HEK293 (cell line): Measurements from ENCODE around the gene FXR1.

Experiments used
- ATF2 ChIP-seq: fragments of 450-650 bp; formaldehyde crosslinking; IDR thresholded peaks from 2 replicates; pipeline ENCODE4 v1.5.1; 2016; ENCODE audit warnings: missing biosample characterization, missing genetic modification characterization, low read depth
- IKZF3 ChIP-seq: fragments of 450-650 bp; IDR thresholded peaks from 2 replicates; pipeline ENCODE4 v1.5.0; 2018; ENCODE audit warnings: missing biosample characterization, mild to moderate bottlenecking, missing genetic modification characterization, moderate library complexity
- KLF1 ChIP-seq: fragments of 450-650 bp; formaldehyde crosslinking; IDR thresholded peaks from 2 replicates; pipeline ENCODE4 v1.5.1; 2016; ENCODE audit warnings: missing biosample characterization, missing genetic modification characterization
- ZBTB8A ChIP-seq: fragments of 450-650 bp; formaldehyde crosslinking; IDR thresholded peaks from 2 replicates; pipeline ENCODE4 v1.5.1; 2016; ENCODE audit warnings: missing biosample characterization, missing genetic modification characterization
- ZFP3 ChIP-seq: fragments of 450-650 bp; formaldehyde crosslinking; IDR thresholded peaks from 2 replicates; pipeline ENCODE4 v1.5.1; 2016; ENCODE audit warnings: low read depth, missing biosample characterization, missing genetic modification characterization
- ZNF10 ChIP-seq: fragments of 450-650 bp; formaldehyde crosslinking; IDR thresholded peaks from 2 replicates; pipeline ENCODE4 v1.5.1; 2017; ENCODE audit warnings: missing biosample characterization, missing genetic modification characterization
- ZNF274 ChIP-seq, 2 experiments: fragments of 200-500 bp in 1 of 2; fragments of 450-650 bp in 1 of 2; sonication (Bioruptor generic) in 1 of 2; formaldehyde crosslinking in 1 of 2; IDR thresholded peaks; 2 replicates each; pipeline versions ENCODE4 v1.5.1 to v1.6.1; 2014 to 2016; ENCODE audit warnings: borderline replicate concordance in 1 of 2, inconsistent platforms in 1 of 2, low read length in 1 of 2, missing biosample characterization in 1 of 2, missing genetic modification characterization in 1 of 2
- ZNF311 ChIP-seq: fragments of 450-650 bp; formaldehyde crosslinking; IDR thresholded peaks from 2 replicates; pipeline ENCODE4 v1.5.1; 2017; ENCODE audit warnings: missing biosample characterization, missing genetic modification characterization, borderline replicate concordance
- ZNF324 ChIP-seq: fragments of 450-650 bp; formaldehyde crosslinking; IDR thresholded peaks from 2 replicates; pipeline ENCODE4 v1.5.1; 2016; ENCODE audit warnings: missing biosample characterization, missing genetic modification characterization
- ZNF391 ChIP-seq: fragments of 450-650 bp; formaldehyde crosslinking; IDR thresholded peaks from 2 replicates; pipeline ENCODE4 v1.5.1; 2016; ENCODE audit warnings: low read depth, missing biosample characterization, missing genetic modification characterization, borderline replicate concordance
- ZSCAN30 ChIP-seq: fragments of 450-650 bp; IDR thresholded peaks from 2 replicates; pipeline ENCODE4 v1.5.1; 2018; ENCODE audit warnings: missing biosample characterization, mild to moderate bottlenecking, missing genetic modification characterization, moderate library complexity
- TF ChIP-seq, protein P1 (sequence below): fragments of 450-650 bp; formaldehyde crosslinking; IDR thresholded peaks from 2 replicates; pipeline ENCODE4 v1.5.1; 2016; ENCODE audit warnings: missing biosample characterization, missing genetic modification characterization
- TF ChIP-seq, protein P2 (sequence below): fragments of 450-650 bp; formaldehyde crosslinking; IDR thresholded peaks from 2 replicates; pipeline ENCODE4 v1.5.1; 2017; ENCODE audit warnings: missing biosample characterization, missing genetic modification characterization
- TF ChIP-seq, protein P3 (sequence below): fragments of 450-650 bp; formaldehyde crosslinking; conservative IDR thresholded peaks from 2 replicates; pipeline ENCODE4 v1.5.1; 2016; ENCODE audit warnings: low read depth, missing biosample characterization, missing genetic modification characterization

DNA sequence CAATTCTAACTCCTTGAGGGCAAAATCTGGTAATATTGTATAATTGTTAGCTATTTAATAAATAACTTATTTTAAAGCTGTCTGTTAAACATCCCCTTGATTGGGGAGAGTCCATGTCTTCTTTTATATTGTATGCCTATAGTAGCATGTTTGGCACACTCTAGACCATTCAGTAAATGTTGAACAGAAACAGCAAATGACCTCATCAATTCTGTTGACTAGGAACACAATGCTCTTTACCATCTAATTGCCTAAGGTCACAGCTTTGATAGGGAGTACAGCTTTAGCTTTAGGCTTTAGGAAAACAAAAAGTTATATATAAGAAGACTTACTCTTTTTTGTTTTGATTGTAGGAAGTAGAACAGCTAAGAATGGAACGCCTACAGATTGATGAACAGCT is 50.1 kb downstream of the FXR1 start:
- no peak for TF ChIP-seq KLF1 (tag by site-specific recombination)
- TF ChIP-seq ZNF10 (tag by site-specific recombination), result no peak
- TF ChIP-seq, protein P1, sequence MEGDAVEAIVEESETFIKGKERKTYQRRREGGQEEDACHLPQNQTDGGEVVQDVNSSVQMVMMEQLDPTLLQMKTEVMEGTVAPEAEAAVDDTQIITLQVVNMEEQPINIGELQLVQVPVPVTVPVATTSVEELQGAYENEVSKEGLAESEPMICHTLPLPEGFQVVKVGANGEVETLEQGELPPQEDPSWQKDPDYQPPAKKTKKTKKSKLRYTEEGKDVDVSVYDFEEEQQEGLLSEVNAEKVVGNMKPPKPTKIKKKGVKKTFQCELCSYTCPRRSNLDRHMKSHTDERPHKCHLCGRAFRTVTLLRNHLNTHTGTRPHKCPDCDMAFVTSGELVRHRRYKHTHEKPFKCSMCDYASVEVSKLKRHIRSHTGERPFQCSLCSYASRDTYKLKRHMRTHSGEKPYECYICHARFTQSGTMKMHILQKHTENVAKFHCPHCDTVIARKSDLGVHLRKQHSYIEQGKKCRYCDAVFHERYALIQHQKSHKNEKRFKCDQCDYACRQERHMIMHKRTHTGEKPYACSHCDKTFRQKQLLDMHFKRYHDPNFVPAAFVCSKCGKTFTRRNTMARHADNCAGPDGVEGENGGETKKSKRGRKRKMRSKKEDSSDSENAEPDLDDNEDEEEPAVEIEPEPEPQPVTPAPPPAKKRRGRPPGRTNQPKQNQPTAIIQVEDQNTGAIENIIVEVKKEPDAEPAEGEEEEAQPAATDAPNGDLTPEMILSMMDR (tag by site-specific recombination), result no peak
- no peak for TF ChIP-seq IKZF3 (tag by site-specific recombination)
- TF ChIP-seq, protein P2, sequence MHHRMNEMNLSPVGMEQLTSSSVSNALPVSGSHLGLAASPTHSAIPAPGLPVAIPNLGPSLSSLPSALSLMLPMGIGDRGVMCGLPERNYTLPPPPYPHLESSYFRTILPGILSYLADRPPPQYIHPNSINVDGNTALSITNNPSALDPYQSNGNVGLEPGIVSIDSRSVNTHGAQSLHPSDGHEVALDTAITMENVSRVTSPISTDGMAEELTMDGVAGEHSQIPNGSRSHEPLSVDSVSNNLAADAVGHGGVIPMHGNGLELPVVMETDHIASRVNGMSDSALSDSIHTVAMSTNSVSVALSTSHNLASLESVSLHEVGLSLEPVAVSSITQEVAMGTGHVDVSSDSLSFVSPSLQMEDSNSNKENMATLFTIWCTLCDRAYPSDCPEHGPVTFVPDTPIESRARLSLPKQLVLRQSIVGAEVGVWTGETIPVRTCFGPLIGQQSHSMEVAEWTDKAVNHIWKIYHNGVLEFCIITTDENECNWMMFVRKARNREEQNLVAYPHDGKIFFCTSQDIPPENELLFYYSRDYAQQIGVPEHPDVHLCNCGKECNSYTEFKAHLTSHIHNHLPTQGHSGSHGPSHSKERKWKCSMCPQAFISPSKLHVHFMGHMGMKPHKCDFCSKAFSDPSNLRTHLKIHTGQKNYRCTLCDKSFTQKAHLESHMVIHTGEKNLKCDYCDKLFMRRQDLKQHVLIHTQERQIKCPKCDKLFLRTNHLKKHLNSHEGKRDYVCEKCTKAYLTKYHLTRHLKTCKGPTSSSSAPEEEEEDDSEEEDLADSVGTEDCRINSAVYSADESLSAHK, result no peak
- TF ChIP-seq ATF2 (tag by site-specific recombination), result no peak
- TF ChIP-seq, protein P3, sequence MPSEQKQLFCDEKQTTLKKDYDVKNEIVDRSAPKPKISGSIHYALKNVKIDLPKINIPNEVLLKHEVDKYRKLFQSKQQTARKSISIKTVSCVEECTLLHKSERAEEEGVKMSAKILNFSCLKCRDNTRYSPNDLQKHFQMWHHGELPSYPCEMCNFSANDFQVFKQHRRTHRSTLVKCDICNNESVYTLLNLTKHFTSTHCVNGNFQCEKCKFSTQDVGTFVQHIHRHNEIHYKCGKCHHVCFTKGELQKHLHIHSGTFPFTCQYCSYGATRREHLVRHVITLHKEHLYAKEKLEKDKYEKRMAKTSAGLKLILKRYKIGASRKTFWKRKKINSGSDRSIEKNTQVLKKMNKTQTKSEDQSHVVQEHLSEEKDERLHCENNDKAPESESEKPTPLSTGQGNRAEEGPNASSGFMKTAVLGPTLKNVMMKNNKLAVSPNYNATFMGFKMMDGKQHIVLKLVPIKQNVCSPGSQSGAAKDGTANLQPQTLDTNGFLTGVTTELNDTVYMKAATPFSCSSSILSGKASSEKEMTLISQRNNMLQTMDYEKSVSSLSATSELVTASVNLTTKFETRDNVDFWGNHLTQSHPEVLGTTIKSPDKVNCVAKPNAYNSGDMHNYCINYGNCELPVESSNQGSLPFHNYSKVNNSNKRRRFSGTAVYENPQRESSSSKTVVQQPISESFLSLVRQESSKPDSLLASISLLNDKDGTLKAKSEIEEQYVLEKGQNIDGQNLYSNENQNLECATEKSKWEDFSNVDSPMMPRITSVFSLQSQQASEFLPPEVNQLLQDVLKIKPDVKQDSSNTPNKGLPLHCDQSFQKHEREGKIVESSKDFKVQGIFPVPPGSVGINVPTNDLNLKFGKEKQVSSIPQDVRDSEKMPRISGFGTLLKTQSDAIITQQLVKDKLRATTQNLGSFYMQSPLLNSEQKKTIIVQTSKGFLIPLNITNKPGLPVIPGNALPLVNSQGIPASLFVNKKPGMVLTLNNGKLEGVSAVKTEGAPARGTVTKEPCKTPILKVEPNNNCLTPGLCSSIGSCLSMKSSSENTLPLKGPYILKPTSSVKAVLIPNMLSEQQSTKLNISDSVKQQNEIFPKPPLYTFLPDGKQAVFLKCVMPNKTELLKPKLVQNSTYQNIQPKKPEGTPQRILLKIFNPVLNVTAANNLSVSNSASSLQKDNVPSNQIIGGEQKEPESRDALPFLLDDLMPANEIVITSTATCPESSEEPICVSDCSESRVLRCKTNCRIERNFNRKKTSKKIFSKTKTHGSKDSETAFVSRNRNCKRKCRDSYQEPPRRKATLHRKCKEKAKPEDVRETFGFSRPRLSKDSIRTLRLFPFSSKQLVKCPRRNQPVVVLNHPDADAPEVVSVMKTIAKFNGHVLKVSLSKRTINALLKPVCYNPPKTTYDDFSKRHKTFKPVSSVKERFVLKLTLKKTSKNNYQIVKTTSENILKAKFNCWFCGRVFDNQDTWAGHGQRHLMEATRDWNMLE (tag by site-specific recombination), result no peak
- no peak for TF ChIP-seq ZBTB8A (tag by site-specific recombination)
- no peak for TF ChIP-seq ZNF324 (tag by site-specific recombination)
- TF ChIP-seq ZNF274 (IDR thresholded peaks at IDR 0.05; ENCODE audit: low read length), result no peak
- no peak for TF ChIP-seq ZNF274 (tag by site-specific recombination; IDR thresholded peaks at IDR 0.05; ENCODE audit: borderline replicate concordance)
- no peak for TF ChIP-seq ZNF391 (tag by site-specific recombination)
- TF ChIP-seq ZNF311, result no peak
- TF ChIP-seq ZSCAN30, result no peak
- no peak for TF ChIP-seq ZFP3
